ENCODE measurements around the gene ZNF516. TPM values are rescaled to one million over a fixed set of nuclear protein-coding genes. Genes with fewer than 3 reads are reported as not detected.

ZNF516 gene
- total RNA-seq, 1 experiment from 2014 or later: 22.6 TPM

- no peak overlapping the region for H3K56ac ChIP-seq (ENCODE audit: insufficient read length, low read depth, low read length)
- no peak for DNase-seq
- H2BK5ac ChIP-seq (ENCODE audit: insufficient read length, low read length): no peak overlapping the region
- no peak overlapping the region for H4K5ac ChIP-seq (ENCODE audit: insufficient read length, low read depth, low read length)
- no peak overlapping the region for H2AK5ac ChIP-seq (ENCODE audit: insufficient read length, low read length)
- no peak overlapping the region for H3T11ph ChIP-seq (ENCODE audit: low read length)
- H3K79me1 ChIP-seq (ENCODE audit: insufficient read depth, low read depth, low read length, poor library complexity, severe bottlenecking): peaks cover 5% of the 10 kb centered on the region
- H3K14ac ChIP-seq (ENCODE audit: insufficient read depth, low read length): no peak overlapping the region
- no peak overlapping the region for H3K27ac ChIP-seq (ENCODE audit: insufficient read length, low read depth, low read length)
- H4K8ac ChIP-seq (replicated peaks; ENCODE audit: insufficient read length, low read depth, low read length): no peak overlapping the region
- no peak overlapping the region; a peak in 1 of 7 replicates for H3K27ac Mint-ChIP-seq
- no peak overlapping the region for H3K4me2 ChIP-seq (ENCODE audit: insufficient read depth, insufficient read length, low read length)
- H2BK20ac ChIP-seq (ENCODE audit: low read depth, low read length, poor library complexity, severe bottlenecking): no peak overlapping the region
- H3K27me3 ChIP-seq (ENCODE audit: insufficient read depth, low read length): no peaks in the 10 kb centered on the region
- H4K91ac ChIP-seq (ENCODE audit: insufficient read length, low read depth, low read length): no peak overlapping the region
- no peaks in the 10 kb centered on the region for H3K9me3 ChIP-seq (ENCODE audit: control insufficient read depth, low read depth, low read length)
- no peak overlapping the region for H3K4ac ChIP-seq (ENCODE audit: low read depth, low read length)
- no peak overlapping the region for H2BK12ac ChIP-seq (ENCODE audit: insufficient read length, low read depth, low read length)
- no peak overlapping the region for H2BK15ac ChIP-seq (ENCODE audit: low read depth, low read length)
- no peak overlapping the region; a peak in 1 of 5 replicates for H3K4me3 Mint-ChIP-seq
- H3K9me3 Mint-ChIP-seq: no peaks in the 10 kb centered on the region
- H3K18ac ChIP-seq (ENCODE audit: insufficient read length, low read depth, low read length): no peak overlapping the region
- no CpG with 5 or more reads among the region's 18 CpGs for WGBS (ENCODE audit: extremely low coverage, insufficient read length, low lambda C conversion rate)
- peaks cover 0 to 11% of the 10 kb centered on the region in 2 experiments; a peak in 2 of 4 replicates for H3K4me1 Mint-ChIP-seq
- no peaks in the 10 kb centered on the region for H3K23me2 ChIP-seq (ENCODE audit: insufficient read length, low read depth, low read length, poor library complexity, severe bottlenecking)
- peaks cover 2 to 19% (median 3%) of the 10 kb centered on the region in 3 experiments; a peak in 4 of 7 replicates for H3K36me3 Mint-ChIP-seq (ENCODE audit: insufficient read depth in 1 of 3, low read depth in 3 of 3)
- H4K20me1 ChIP-seq (ENCODE audit: control insufficient read depth, insufficient read depth, insufficient read length): no peaks in the 10 kb centered on the region
- no peaks in the 10 kb centered on the region for H3K4me1 ChIP-seq (ENCODE audit: insufficient read depth, low read length)
- H3K27me3 Mint-ChIP-seq (ENCODE audit: low read depth): no peaks in the 10 kb centered on the region
- TF ChIP-seq, protein P1, sequence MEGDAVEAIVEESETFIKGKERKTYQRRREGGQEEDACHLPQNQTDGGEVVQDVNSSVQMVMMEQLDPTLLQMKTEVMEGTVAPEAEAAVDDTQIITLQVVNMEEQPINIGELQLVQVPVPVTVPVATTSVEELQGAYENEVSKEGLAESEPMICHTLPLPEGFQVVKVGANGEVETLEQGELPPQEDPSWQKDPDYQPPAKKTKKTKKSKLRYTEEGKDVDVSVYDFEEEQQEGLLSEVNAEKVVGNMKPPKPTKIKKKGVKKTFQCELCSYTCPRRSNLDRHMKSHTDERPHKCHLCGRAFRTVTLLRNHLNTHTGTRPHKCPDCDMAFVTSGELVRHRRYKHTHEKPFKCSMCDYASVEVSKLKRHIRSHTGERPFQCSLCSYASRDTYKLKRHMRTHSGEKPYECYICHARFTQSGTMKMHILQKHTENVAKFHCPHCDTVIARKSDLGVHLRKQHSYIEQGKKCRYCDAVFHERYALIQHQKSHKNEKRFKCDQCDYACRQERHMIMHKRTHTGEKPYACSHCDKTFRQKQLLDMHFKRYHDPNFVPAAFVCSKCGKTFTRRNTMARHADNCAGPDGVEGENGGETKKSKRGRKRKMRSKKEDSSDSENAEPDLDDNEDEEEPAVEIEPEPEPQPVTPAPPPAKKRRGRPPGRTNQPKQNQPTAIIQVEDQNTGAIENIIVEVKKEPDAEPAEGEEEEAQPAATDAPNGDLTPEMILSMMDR (conservative IDR thresholded peaks at IDR 0.05): no peak
- H2AFZ ChIP-seq (ENCODE audit: low read length): no peak overlapping the region
- H3K79me2 ChIP-seq (ENCODE audit: insufficient read depth, low read length): no peaks in the 10 kb centered on the region
- H3K23ac ChIP-seq (ENCODE audit: insufficient read length, low read depth, low read length): no peak overlapping the region
- H2BK120ac ChIP-seq (ENCODE audit: low read depth, low read length, poor library complexity, severe bottlenecking): no peak overlapping the region
- H3K9ac ChIP-seq (ENCODE audit: extremely low read depth, insufficient read length, low read length): no peak overlapping the region
These were observed 31.7 kb downstream of the ZNF516 start for GRCh38 chr18:76463358-76463757.

Measured in H9 (cell line).